Cardiac fibroblast (primary cell): ENCODE results near the gene GLE1.

ENCODE experiments used
- DNase-seq, 2 donors: peaks; one replicate each; pipeline versions ENCODE4 v3.0.0 to v3.0.0-alpha.2; 2010; ENCODE audit warnings: low read depth in 2 of 2
- H3K4me3 ChIP-seq, 2 donors: replicated peaks in 1 of 2; 1 replicate in 1 of 2; 2 replicates in 1 of 2; pipeline ENCODE4 v1.5.1; 2011; ENCODE audit warnings: low read depth in 2 of 2, low read length in 2 of 2, mild to moderate bottlenecking in 2 of 2, moderate library complexity in 1 of 2
- CTCF ChIP-seq: IDR thresholded peaks from one replicate; pipeline ENCODE4 v1.5.1; 2011; ENCODE audit warnings: low read depth, mild to moderate bottlenecking, low read length, inconsistent platforms

Gene GLE1

GRCh38 chr9:128469070-128469469 is 35.4 kb upstream of the GLE1 start:
- TF ChIP-seq CTCF = no peak
- no peak for DNase-seq
- H3K4me3 ChIP-seq = no peak overlapping the region

GRCh38 chr9:128470560-128470959 is 34.0 kb upstream of the GLE1 start:
- peak; percentile 76 to 84 for DNase-seq
- no peak overlapping the region for H3K4me3 ChIP-seq
- no peak for TF ChIP-seq CTCF

- no peak for TF ChIP-seq CTCF
- peak in 1 of 2 donors; percentile 13 for DNase-seq
- no peak overlapping the region for H3K4me3 ChIP-seq
Measured at GRCh38 chr9:128473104-128473503, 31.4 kb upstream of the GLE1 start.

- no peak overlapping the region for H3K4me3 ChIP-seq
- no peak for TF ChIP-seq CTCF
- no peak for DNase-seq
Measured at GRCh38 chr9:128475867-128476266, 28.7 kb upstream of the GLE1 start.

GRCh38 chr9:128479262-128479661 is 25.3 kb upstream of the GLE1 start:
- TF ChIP-seq CTCF = no peak
- no peak for DNase-seq
- no peak overlapping the region for H3K4me3 ChIP-seq

GRCh38 chr9:128481561-128481960 is 23.0 kb upstream of the GLE1 start:
- no peak overlapping the region for H3K4me3 ChIP-seq
- TF ChIP-seq CTCF = no peak
- DNase-seq = no peak

- DNase-seq = no peak
- TF ChIP-seq CTCF = no peak
- H3K4me3 ChIP-seq = no peak overlapping the region
Measured at GRCh38 chr9:128482186-128482585, 22.3 kb upstream of the GLE1 start.
